Prostate gland (tissue), 2 donors: ENCODE results near the gene ZNF44. TPM values are rescaled to one million over a fixed set of nuclear protein-coding genes. Genes with fewer than 3 reads are reported as not detected.

Experiments used
- DNase-seq: peaks from one replicate; pipeline ENCODE4 v3.0.0-alpha.2; 2019; ENCODE audit warnings: low spot score
- H3K27ac ChIP-seq, 2 donors: fragments of 200-600 bp; sonication (generic); 2 replicates each; pipeline ENCODE4 v1.5.1; 2017 to 2019
- H3K27me3 ChIP-seq: fragments of 200-600 bp; sonication (generic); replicated peaks from 2 replicates; pipeline ENCODE4 v1.5.1; 2019; ENCODE audit not compliant: insufficient read depth
- H3K36me3 ChIP-seq, 2 donors: fragments of 200-600 bp; sonication (generic); 1 replicate in 1 of 2; 2 replicates in 1 of 2; pipeline versions ENCODE4 v1.5.1 to v1.8.1; 2017 to 2019
- H3K4me1 ChIP-seq: fragments of 200-600 bp; sonication (generic); replicated peaks from 2 replicates; pipeline ENCODE4 v1.5.1; 2019
- H3K4me3 ChIP-seq, 2 donors: fragments of 200-600 bp; sonication (generic); 2 replicates each; pipeline ENCODE4 v1.5.1; 2017 to 2019
- H3K9me3 ChIP-seq: fragments of 200-600 bp; sonication (generic); 2 replicates; pipeline ENCODE4 v1.5.1; 2017
- POLR2A ChIP-seq: fragments of 450-650 bp; IDR thresholded peaks from one replicate; pipeline ENCODE4 v1.6.1; 2016; ENCODE audit warnings: antibody characterized with exemption, mild to moderate bottlenecking
- POLR2AphosphoS5 ChIP-seq: sonication (generic); formaldehyde crosslinking; IDR thresholded peaks from one replicate; pipeline ENCODE4 v1.6.1; 2017; ENCODE audit warnings: antibody characterized with exemption
- WGBS: methylation state at CpG from one replicate; pipeline ENCODE4 v1.1.5; 2018; 5-methylcytosine and 5-hydroxymethylcytosine counted together
- intact Hi-C: fragments of 100-400 bp; cut with DNase I; formaldehyde crosslinking; loops from one replicate; pipeline ENCODE4 v1.14.2; 2022
- total RNA-seq, 2 donors: library from RNA; depleted of rRNA; stranded (reverse); fragments of >200 nt; gene quantifications; one replicate each; pipeline ENCODE4 v1.1.0, GENCODE V29; 2016
- TF ChIP-seq, protein P1 (sequence below), 4 experiments: fragments of 200-600 bp in 2 of 4; fragments of 450-650 bp in 2 of 4; sonication (generic) in 2 of 4; IDR thresholded peaks; 1 replicate in 3 of 4; 2 replicates in 1 of 4; pipeline ENCODE4 v1.5.1; 2016 to 2019; ENCODE audit warnings: antibody characterized with exemption in 4 of 4, mild to moderate bottlenecking in 2 of 4, moderate library complexity in 2 of 4

Gene ZNF44
- total RNA-seq: 10 to 100 TPM; 10.3 to 16.2 TPM

GRCh38 chr19:12294249-12295158 is at the start of gene ZNF44:
Gene ZNF44 (minus strand): TSS chr19:12294883. CDS start chr19:12294694, 189 bp downstream.
- Histone ChIP-seq H3K4me3 (peak within 1 kb of the TSS; percentile 97 to 99), H3K27ac (peak within 1 kb of the TSS; percentile 84 to 94), H3K27me3 (no peaks in the 10 kb centered on the region), H3K4me1 (no peaks in the 10 kb centered on the region), H3K36me3 (no peaks in the 10 kb centered on the region), H3K9me3 (no peaks in the 10 kb centered on the region)
- intact Hi-C loops: loop anchor here (1.0 to 2.0 kb wide), 2 partner anchors 39 to 70 kb away; partner anchors contain the start of genes ZNF442 and ZNF563
- under 1% methylated on average over 60 of the region's 66 CpGs for WGBS
- TF ChIP-seq POLR2A (peak; percentile 86), POLR2AphosphoS5 (peak; percentile 98)
- TF ChIP-seq, protein P1, sequence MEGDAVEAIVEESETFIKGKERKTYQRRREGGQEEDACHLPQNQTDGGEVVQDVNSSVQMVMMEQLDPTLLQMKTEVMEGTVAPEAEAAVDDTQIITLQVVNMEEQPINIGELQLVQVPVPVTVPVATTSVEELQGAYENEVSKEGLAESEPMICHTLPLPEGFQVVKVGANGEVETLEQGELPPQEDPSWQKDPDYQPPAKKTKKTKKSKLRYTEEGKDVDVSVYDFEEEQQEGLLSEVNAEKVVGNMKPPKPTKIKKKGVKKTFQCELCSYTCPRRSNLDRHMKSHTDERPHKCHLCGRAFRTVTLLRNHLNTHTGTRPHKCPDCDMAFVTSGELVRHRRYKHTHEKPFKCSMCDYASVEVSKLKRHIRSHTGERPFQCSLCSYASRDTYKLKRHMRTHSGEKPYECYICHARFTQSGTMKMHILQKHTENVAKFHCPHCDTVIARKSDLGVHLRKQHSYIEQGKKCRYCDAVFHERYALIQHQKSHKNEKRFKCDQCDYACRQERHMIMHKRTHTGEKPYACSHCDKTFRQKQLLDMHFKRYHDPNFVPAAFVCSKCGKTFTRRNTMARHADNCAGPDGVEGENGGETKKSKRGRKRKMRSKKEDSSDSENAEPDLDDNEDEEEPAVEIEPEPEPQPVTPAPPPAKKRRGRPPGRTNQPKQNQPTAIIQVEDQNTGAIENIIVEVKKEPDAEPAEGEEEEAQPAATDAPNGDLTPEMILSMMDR (IDR thresholded peaks at IDR 0.05): no peak
- peak; percentile 99 for DNase-seq

GRCh38 chr19:12333162-12334159 is 38.8 kb upstream of the ZNF44 start, which contains the start of gene ZNF563:
Gene ZNF563 (minus strand): TSS chr19:12333633. CDS start chr19:12333482, 151 bp downstream.
- H3K27me3 ChIP-seq: no peaks in the 10 kb centered on the region
- intact Hi-C loops: loop anchor here (1.0 kb wide), 1 partner anchor 39 kb away; the partner anchor contains the start of gene ZNF44
- H3K36me3 ChIP-seq: no peaks in the 10 kb centered on the region
- H3K9me3 ChIP-seq: no peaks in the 10 kb centered on the region
- H3K4me3 ChIP-seq: peak within 1 kb of the TSS; percentile 88 to 90
- TF ChIP-seq, protein P1 (IDR thresholded peaks at IDR 0.05): no peak
- TF ChIP-seq POLR2AphosphoS5: peak; percentile 97
- peak; percentile 95 for TF ChIP-seq POLR2A
- H3K4me1 ChIP-seq: no peaks in the 10 kb centered on the region
- peak; percentile 98 for DNase-seq
- peak within 1 kb of the TSS; percentile 94 to 97 for H3K27ac ChIP-seq
- 1% methylated on average over 54 of the region's 55 CpGs for WGBS

DNA sequence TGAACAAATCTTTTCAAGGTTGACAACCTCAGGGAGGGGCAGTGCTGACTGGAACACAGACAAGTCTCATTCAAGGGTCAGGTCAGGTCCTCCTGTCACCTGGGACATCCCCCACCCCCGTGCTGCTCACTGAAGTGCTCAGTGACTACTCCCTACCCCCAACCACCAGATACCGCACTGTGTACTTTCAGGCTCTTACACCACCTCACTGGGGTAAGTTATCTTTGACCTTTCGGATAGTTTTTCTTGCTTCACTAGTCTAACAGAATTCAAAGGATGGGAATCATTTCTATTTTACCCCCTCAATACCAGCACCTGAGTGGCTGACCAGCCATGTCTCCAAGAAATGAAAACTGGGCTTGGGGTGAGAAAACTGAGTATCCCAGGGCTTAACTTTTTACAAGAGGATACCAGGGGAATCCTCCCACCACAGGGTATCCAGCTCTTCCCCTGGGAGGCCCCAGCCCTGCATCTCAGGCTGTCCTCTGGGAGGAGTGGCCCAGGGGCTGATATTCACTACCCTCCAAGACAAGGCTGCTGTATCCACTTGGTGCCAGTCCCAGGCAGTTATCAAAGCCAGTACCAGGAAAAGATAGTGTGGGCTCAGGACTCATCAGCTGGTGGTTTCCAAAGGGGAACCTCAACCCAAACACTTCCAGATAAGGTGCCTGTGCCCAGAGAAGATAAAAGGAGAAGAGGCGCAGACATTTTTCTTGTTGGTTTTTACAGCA is 36.7 kb upstream of the ZNF44 start:
- no peaks in the 10 kb centered on the region for H3K36me3 ChIP-seq
- TF ChIP-seq, protein P1 (IDR thresholded peaks at IDR 0.05): no peak
- no peak for TF ChIP-seq POLR2A
- TF ChIP-seq POLR2AphosphoS5: no peak
- H3K27ac ChIP-seq: peak overlapping the region in 1 of 2 donors; percentile 94
- H3K27me3 ChIP-seq: no peaks in the 10 kb centered on the region
- H3K4me1 ChIP-seq: no peaks in the 10 kb centered on the region
- no peak for DNase-seq
- 77% methylated on average over 4 of the region's 4 CpGs for WGBS
- H3K9me3 ChIP-seq: no peaks in the 10 kb centered on the region
- intact Hi-C loops: no loop called here
- H3K4me3 ChIP-seq: no peak overlapping the region

DNA sequence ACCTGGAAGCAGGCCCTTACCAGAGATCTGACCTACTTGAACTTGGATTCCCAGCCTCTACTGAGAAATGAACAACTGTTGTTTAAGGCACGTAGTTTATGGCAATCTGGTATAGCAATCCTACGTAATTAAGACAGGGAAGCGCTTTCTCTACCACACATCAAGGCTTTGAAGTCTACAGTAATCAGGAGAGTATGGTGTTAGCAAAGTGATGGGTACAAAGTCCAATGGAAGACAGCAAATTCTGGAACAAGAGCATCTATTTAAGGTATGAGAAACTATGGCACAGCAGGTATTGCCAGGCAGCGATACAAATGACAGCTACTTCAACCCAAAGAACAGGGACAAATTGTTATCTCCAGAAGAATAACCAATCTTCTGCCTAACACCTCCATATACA is 35.7 kb upstream of the ZNF44 start:
- no peaks in the 10 kb centered on the region for H3K4me1 ChIP-seq
- H3K4me3 ChIP-seq: no peak overlapping the region
- H3K9me3 ChIP-seq: no peaks in the 10 kb centered on the region
- H3K27ac ChIP-seq: peak overlapping the region in 1 of 2 donors; percentile 94
- TF ChIP-seq, protein P1 (IDR thresholded peaks at IDR 0.05): no peak
- TF ChIP-seq POLR2AphosphoS5 (no peak), POLR2A (no peak)
- no peaks in the 10 kb centered on the region for H3K36me3 ChIP-seq
- WGBS: 82% methylated on average over 4 of the region's 4 CpGs
- no peaks in the 10 kb centered on the region for H3K27me3 ChIP-seq
- no peak for DNase-seq
- intact Hi-C loops: no loop called here
